ENCODE results near the gene ETV4. TPM values are rescaled to one million over a fixed set of nuclear protein-coding genes. Genes with fewer than 3 reads are reported as not detected.

Gene ETV4
- total RNA-seq, 4 donors from 2014 or later = 3.7 to 11.1 (median 6.9) TPM

DNA sequence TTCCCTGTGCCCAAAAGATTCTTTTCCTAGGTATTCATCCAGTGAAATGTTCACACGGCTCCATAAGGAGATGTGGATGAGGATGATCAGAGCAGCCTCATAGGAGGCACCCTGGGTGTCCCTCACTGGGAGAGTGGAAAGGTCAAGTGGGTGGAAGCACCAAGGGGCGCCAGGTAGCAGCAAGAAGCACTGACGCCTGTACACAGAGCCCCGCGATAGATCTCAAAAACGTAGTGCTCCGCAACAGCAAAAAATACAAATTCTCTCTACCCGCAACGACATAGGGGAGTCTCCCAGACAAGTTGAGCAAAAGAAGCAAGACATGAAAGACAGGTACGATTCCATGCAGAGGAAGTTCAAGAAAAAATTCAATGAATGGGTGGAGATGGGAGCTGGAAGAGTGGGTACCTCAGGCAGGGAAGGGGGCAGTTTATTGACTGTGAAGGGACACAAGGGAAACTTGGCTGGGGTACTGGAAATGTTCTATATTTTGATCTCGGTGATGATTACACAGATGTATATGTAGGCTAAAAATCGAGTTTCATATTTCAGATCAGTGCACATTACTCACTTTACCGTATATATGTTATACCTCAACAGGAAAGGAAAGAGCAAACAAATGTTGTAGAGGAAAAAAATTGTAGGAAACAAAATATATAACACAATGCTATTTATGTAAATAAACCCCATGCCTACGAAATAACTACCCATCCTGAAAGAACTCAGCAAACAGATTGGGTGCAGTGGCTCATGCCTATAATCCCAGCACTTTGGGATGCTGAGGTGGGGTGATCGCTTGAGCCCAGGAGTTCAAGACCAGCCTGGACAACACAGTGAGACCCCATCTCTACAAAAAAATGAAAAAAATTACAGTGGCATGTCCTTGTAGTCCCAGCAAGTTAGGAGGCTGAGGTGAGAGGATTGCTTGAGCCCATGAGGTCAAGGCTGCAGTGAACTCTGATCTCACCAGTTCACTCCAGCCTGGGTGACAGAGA is 17.8 kb upstream of the ETV4 start:
- Histone ChIP-seq H3K27me3 (peaks cover 0 to 9% (median 0%) of the 10 kb centered on the region in 4 donors), H3K4me3 (no peak overlapping the region), H3K27ac (no peak overlapping the region), H3K9me3 (no peaks in the 10 kb centered on the region), H3K4me1 (peaks cover 0 to 17% (median 2%) of the 10 kb centered on the region in 3 donors), H3K36me3 (no peaks in the 10 kb centered on the region)
- TF ChIP-seq, protein P1, sequence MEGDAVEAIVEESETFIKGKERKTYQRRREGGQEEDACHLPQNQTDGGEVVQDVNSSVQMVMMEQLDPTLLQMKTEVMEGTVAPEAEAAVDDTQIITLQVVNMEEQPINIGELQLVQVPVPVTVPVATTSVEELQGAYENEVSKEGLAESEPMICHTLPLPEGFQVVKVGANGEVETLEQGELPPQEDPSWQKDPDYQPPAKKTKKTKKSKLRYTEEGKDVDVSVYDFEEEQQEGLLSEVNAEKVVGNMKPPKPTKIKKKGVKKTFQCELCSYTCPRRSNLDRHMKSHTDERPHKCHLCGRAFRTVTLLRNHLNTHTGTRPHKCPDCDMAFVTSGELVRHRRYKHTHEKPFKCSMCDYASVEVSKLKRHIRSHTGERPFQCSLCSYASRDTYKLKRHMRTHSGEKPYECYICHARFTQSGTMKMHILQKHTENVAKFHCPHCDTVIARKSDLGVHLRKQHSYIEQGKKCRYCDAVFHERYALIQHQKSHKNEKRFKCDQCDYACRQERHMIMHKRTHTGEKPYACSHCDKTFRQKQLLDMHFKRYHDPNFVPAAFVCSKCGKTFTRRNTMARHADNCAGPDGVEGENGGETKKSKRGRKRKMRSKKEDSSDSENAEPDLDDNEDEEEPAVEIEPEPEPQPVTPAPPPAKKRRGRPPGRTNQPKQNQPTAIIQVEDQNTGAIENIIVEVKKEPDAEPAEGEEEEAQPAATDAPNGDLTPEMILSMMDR (IDR thresholded peaks at IDR 0.05) = no peak
- no peak for TF ChIP-seq POLR2A (IDR thresholded peaks at IDR 0.05)
- WGBS, 2 donors = 75 to 80% methylated on average over 14 to 15 of the region's 15 CpGs
- intact Hi-C loops (cut with DNase I) = no loop called here
- no peak for DNase-seq

DNA sequence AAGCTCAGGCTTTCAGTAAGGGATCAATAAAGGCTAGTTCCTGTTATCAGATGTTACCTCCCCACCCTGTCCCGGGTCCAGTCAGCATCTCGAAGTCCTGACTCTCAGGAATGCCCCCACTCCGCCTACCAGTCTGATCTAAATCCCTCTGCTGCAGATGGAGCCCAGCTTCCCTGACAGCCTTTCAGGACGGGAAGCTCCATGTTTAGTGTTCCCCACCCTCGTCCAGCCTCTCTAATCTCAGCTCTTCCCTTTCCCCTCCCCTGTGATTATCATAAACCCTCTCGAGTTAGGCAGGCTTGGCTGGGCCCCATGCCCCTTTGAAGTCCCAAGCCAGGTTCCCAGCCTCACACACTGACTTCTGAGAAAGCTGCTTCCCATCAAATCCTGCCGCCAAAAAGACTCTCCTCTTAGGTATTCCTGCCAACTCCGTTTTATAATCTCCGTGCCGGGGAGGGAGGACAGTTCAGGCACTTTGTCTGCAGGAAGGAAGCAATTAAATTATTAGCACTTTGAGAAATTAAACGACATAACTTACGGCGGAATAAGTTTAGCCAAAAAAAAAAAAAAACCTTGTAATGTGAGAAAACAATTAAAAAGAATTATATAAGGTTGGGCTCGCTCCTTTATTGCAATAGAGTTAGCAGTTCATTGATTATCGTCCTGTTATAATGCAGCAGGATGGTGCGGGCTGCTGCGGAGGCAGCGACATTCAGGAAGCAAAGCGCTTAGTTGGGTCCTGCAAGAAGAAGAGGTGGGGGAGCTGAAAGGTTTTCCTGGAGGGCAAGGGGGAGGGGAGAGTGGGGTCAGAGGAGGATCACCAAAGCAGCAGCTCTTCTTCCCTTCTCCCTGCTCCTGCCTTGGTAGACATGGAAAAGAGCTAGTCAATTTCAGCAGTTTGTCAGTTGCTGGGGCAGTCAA is 16.8 kb upstream of the ETV4 start:
- H3K27me3 ChIP-seq = peaks cover 0 to 9% (median 0%) of the 10 kb centered on the region in 4 donors
- DNase-seq = no peak
- H3K4me3 ChIP-seq = no peak overlapping the region
- 22 to 26% methylated on average over 19 of the region's 19 CpGs for WGBS, 2 donors
- TF ChIP-seq, protein P1 (IDR thresholded peaks at IDR 0.05) = no peak
- no peak for TF ChIP-seq POLR2A (IDR thresholded peaks at IDR 0.05)
- no peaks in the 10 kb centered on the region for H3K36me3 ChIP-seq
- H3K27ac ChIP-seq = no peak overlapping the region
- no peaks in the 10 kb centered on the region for H3K9me3 ChIP-seq
- peaks cover 0 to 17% (median 2%) of the 10 kb centered on the region in 3 donors for H3K4me1 ChIP-seq
- intact Hi-C loops (cut with DNase I) = no loop called here

DNA sequence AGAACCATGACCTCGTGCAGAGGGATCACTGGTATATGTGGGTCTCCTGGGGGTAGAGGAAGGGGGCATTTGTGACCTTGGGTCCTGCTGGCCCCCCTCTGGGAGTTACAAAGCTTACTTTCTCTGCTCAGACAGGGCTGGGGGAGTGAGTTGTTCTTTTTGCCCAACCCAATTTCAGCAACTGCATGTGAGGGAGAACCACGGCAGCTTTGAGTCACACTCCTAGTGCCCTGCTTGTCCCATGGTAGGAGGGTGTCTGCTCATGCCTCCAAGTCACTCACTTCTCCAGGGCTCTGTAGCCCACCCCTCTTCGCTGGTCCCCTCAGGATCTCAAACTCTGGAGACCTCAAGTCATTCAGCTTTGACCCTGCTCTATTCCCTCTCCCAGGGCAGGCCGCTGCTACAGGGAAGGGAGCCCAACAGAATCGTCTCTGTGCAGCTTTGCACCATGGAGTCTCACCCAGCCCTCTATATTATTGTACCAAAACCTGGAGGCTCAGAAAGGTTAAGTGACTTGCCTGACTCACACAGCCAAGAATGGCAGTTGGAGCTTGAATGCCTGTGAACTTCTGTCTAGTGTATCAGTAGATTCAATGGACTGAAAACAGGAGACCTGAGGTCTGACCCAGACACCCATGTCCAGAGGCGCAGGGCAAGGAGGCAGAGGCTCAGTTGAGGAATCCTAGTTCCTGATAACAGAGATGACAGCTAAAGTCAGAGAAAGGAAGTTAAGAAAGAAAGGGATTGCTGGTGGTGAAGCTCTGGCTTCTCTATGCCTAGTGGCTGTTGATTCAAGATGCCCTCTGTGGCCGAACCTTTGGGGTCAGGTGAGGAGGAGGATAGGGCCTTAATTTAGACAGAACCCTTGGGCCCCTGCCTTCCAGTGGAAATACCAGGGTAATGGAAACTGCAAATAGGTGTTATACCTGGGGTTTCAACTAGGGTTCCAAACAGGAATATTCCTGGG is 14.6 kb upstream of the ETV4 start:
- Histone ChIP-seq H3K9me3 (no peaks in the 10 kb centered on the region), H3K4me3 (no peak overlapping the region), H3K27me3 (peaks cover 0 to 9% (median 0%) of the 10 kb centered on the region in 4 donors), H3K27ac (no peak overlapping the region), H3K4me1 (peaks cover 0 to 24% (median 6%) of the 10 kb centered on the region in 3 donors), H3K36me3 (no peaks in the 10 kb centered on the region)
- WGBS, 2 donors = 89 to 96% methylated on average over 6 of the region's 7 CpGs
- no peak for TF ChIP-seq POLR2A (IDR thresholded peaks at IDR 0.05)
- TF ChIP-seq, protein P1 (IDR thresholded peaks at IDR 0.05) = no peak
- intact Hi-C loops (cut with DNase I) = no loop called here
- no peak for DNase-seq

DNA sequence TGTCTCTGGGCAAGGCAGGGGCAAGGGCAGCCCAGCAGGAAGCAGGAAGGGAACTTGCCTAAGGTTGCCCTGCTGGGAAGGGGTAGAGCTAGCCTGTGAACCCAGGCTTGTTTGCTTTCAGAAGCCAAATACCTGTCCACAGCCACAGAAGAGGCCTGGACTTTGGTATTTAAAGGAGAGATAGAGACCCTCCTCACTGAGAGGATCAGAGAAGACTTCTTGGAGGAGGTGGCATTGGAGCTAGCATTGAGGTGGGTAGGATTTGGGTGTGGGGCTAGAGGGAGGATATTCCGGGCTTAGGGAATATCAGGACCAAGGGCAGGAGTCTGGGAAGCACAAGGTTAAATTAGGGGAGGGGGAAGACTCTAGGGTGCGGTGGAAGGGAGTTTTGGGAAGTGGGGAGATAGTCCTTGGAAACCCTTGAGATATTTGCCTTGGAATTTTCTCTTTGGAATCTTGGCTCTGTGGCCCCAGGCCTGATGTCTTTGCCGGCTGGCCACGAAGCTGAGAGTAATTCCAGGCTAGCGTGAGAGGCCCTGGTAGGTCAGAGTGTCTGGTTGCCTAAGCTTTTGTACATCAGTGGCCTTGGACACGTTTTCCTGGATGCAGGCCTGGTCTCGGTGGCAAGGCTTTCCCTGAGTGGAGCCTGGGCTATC is 13.1 kb upstream of the ETV4 start:
- Histone ChIP-seq H3K27ac (no peak overlapping the region), H3K9me3 (no peaks in the 10 kb centered on the region), H3K4me3 (no peak overlapping the region), H3K4me1 (peaks cover 0 to 28% (median 8%) of the 10 kb centered on the region in 3 donors), H3K27me3 (peaks cover 0 to 9% (median 0%) of the 10 kb centered on the region in 4 donors), H3K36me3 (no peaks in the 10 kb centered on the region)
- no peak for DNase-seq
- no peak for TF ChIP-seq POLR2A (IDR thresholded peaks at IDR 0.05)
- intact Hi-C loops (cut with DNase I) = no loop called here
- WGBS, 2 donors = 86 to 87% methylated on average over 4 to 6 of the region's 7 CpGs

All from esophagus squamous epithelium (tissue), 5 donors.